HG03103 (cell line): ENCODE measurements around the gene STX10.
"Not testable (repeated sequence)": the region's sequence is repeated elsewhere in the genome, so short reads cannot be mapped to it uniquely, and the experiment has no call there.

Source experiments
- ATAC-seq: cut with Tn5 transposase; IDR thresholded peaks from one replicate; pipeline ENCODE4 v1.9.1; 2021; ENCODE audit warnings: low read depth; ENCODE audit not compliant: unreplicated experiment

Gene STX10, protein sequence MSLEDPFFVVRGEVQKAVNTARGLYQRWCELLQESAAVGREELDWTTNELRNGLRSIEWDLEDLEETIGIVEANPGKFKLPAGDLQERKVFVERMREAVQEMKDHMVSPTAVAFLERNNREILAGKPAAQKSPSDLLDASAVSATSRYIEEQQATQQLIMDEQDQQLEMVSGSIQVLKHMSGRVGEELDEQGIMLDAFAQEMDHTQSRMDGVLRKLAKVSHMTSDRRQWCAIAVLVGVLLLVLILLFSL

DNA sequence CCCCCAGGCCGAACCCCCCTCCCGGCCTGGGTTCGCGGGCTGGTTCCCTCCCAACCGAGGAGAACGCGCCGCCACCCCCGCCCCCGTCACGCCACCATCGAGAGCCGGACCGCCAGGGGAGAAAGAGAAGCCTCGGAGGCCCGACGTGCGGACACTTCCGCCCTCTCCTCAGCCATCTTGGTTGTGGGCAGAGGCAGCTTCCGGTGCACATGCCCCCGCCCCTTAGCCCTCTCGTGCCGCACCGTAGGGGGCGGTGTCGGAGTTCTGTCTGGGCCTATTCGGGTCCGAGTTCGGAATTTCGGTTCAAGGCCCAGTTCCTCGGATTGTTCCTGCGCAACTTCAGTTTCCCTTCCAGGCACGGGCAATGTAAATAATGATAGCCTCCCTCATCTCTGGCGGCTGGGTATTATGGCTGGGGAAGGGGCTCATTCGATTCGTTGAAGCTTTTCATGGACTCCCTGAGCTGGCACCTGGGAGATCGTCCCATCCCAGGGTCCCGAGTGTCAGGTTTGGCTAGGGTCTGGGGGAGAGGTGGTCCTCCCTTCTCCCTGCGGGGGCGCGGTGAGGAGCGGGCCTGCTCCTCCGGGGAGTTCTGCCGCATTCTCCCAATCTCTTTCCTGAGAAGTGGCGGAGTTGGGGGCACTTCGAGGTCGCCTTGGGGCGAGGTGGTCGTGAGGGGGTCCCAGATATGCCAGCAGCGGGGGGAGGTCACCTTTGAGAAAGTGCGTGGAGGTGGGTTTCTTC lies at the start of gene STX10, which contains the start of gene IER2:
Gene STX10, minus strand, starts transcription at position 189 of the 744 bp plus-strand sequence. CDS start 202 bp downstream, outside the sequence.
Gene IER2, plus strand, starts transcription at position 225 of the 744 bp plus-strand sequence. CDS start 2,776 bp downstream, outside the sequence.
- no peak for ATAC-seq

DNA sequence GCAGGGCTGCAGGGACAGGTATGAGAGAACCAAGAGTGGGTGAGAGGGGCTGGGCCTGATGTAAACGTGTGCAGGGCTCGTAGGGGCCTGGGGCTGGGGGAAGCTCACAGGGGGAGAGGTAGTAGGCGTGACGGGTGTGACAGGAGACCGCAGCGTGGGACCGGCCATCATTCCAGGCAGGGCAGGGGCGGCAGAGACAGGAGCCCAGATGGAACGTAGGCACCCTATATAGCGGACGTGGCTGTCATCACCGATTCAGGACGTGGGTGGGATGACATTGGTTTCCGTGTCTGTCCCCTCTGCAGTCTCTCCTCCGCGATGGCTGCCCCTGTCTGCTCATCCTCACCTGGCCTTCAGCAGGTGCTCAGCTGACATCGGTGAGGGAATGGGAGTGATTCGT lies 48.5 kb upstream of the STX10 start:
- ATAC-seq, result no peak

DNA sequence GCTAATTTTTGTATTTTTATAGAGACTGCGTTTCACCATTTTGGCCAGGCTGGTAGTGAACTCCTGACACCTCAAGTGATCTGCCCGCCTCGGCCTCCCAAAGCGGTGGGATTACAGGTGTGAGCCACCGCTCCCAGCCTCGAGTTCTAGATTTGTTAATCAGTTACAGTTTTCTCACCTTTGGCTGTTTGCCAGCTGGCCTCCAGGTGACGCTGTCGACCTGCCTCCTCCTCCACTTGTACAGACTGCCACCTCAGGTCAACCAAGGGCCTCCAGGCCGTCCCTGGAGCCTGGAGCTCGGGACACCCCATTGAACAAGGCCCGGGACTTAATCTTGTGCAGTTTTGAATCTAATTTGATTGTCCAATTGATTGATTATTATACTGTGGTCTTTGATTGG lies 45.5 kb upstream of the STX10 start:
- no peak for ATAC-seq

DNA sequence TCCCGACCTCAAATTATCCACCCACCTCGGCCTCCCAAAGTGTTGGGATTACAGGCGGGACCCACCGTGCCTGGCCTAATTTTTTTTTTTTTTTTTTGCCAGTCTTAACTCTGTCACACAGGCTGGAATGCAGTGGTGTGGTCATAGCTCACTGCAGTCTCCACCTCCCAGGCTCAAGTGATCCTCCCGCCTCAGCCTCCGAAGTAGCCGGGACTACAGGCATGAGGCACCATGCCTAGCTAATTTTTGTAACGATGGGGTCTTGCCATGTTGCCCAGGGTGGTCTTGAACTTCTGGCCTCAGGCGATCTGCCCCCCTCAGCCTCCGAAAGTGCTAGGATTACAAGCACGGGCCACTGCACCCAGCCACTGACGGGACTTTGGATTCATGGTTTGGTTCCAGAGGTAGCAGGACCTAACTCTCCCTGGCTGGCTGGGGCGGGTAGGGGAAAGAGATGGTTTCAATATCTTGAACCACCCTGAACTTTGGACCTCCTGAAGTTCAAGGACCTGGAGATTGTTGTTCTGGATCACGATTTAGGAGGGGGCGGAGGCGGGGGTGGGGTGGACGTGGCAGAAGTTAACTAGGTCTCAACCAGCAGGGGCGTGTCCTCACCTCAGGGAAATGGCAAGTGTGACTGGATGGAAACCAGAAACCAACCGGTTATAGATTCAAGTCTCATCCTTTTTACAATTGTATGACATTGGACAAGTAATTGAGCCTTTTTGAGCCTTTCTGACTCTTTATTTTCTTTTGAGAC lies 40.8 kb upstream of the STX10 start:
- no peak for ATAC-seq

DNA sequence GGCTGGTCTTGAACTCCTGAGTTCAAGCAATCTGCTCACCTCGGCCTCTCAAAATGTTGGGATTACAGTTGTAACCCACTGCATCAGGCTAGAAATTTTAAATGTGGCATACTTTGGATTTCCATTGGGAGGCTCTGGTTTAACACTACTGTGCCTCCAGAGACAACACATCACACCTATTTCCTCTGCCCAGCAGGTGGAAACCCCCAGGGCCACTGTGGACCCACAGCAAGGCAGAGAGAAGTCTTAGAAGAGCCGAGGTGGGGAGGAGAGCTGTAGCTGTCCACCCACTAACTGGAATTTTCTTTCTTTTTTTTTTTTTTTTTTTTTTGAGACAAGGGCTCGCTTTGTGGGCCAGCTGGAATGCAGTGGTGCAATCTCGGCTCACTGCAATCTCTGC lies 39.4 kb upstream of the STX10 start:
- ATAC-seq, result no peak

DNA sequence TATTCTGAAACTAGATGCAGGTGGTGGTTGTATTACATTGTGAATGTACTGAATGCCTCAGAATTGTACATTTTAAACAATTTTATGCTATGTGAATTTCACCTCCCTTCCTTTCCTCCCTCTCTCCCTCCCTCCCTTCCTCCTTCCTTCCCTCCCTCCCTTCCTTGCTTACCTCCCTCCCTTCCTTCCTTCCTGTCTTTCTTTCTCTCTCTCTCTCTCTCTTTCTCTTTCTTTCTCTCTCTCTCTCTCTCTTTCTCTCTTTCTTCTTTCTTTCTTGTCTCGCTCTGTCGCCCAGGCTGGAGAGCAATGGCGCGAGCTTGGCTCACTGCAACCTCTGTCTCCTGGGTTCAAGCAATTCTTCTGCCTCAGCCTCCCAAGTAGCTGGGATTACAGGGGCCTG lies 37.2 kb upstream of the STX10 start:
- no peak for ATAC-seq

DNA sequence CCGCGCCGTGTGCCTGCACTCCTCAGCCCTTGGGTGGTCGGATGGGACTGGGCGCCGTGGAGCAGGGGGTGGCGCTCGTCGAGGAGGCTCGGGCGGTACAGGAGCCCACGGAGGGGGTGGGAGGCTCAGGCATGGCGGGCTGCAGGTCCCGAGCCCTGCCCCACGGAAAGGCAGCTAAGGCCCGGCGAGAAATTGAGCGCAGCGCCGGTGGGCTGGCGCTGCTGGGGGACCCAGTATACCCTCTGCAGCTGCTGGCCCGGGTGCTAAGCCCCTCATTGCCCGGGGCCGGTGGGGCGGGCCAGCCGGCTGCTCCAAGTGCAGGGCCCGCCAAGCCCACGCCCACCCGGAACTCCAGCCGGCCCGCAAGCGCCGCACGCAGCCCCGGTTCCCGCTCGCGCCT lies 36.5 kb upstream of the STX10 start:
- not testable (repeated sequence) for ATAC-seq

DNA sequence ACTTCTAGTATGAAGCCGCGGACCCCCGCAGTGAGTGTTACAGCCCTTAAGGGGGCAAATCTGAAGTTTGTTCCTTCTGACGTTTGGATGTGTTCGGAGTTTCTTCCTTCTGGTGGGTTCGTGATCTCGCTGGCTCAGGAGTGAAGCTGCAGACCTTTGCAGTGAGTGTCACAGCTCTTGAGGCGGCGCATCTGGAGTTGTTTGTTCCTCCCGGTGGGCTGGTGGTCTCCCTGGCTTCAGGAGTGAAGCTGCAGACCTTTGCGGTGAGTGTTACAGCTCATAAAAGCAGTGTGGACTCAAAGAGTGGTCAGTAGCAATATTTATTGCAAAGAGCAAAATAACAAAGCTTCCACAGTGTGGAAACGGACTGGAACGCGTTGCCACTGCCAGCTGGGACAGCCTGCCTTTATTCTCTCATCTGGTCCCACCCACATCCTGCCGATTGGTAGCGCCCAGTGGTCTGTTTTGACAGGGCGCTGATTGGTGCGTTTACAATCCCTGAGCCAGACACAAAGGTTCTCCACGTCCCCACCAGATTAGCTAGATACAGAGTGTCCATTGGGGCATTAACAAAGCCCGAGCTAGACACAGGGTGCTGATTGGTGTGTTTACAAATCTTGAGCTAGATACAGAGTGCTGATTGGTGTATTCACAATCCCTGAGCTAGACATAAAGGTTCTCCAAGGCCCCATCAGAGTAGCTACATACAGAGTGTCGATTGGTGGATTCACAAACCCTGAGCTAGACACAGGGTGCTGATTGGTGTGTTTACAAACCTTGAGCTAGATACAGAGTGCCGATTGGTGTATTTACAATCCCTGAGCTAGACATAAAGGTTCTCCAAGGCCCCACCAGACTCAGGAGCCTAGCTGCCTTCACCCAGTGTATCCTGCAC lies 35.8 kb upstream of the STX10 start:
- not testable (repeated sequence) for ATAC-seq

DNA sequence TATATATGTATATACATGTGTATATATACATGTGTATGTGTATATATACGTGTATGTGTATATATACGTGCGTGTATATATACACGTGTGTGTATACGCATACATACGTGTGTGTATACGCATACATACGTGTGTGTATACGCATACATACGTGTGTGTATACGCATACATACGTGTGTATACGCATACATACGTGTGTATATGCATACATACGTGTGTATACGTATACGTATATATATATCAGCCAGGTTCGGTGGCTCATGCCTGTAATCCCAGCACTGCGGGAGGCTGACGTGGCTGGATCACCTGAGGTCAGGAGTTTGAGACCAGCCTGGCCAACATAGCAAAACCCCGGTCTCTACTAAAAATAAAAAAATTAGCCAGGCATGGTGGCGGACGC lies 34.8 kb upstream of the STX10 start:
- ATAC-seq, result not testable (repeated sequence)

DNA sequence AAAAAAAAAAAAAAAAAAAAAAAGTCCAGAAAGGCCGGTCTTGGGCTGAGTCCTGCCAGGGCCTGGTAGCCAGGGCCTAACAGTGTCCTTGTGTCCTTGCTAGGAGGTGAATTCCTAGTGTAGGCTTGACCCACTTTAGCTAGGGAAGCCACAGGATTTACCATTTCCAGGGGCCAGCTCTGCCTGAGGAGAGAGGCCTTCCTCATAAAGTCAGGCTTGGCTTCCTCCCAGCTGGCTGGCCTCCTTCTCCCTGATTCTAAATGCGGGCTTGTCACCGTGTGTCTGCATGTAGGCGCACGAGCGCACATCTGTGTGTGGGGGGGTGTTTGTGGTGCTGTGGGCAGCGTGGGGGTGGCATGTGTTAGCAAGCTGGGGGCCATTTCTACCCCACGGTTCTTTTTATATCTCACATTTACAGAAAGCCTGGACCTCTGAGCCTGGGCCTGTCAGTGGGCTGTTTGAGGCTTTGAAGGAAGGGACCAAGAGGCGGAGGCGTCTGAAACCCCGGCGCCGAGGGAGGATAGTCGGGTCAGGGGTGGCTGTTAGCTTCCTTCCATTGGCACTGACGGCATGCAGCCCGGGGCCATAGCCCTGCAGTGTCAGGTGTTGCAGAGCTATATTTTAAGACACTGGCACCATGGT lies 31.7 kb upstream of the STX10 start:
- no peak for ATAC-seq

DNA sequence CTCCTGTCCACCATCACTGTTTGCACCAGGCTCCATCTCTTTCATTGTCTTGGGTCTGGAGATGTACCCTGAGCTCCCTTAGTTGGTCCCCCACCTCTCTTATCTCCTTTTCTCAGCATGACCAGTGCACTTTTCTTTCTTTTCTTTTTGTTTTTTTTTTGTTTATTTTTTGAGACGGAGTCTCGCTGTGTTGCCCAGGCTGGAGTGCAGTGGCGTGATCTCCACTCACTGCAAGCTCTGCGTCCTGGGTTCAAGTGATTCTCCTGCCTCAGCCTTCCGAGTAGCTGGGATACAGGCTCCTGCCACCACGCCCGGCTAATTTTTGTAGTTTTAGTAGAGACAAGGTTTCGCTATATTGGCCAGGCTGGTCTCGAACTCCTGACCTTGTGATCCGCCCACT lies 28.1 kb upstream of the STX10 start:
- not testable (repeated sequence) for ATAC-seq

DNA sequence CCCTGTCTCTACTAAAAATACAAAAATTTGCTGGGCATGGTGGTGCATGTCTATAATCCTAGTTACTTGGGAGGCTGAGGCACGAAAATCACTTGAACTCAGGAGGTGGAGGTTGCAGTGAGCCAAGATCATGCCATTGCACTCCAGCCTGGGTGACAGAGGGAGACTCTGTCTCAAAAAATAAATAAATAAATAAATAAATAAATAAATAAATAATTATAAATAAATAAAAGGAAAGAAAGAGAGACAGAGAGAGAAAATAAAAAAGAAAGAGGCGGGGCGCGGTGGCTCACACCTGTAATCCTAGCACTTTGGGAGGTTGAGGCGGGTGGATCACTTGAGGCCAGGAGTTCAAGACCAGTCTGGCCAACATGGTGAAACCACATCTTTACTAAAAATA lies 27.4 kb upstream of the STX10 start:
- not testable (repeated sequence) for ATAC-seq

DNA sequence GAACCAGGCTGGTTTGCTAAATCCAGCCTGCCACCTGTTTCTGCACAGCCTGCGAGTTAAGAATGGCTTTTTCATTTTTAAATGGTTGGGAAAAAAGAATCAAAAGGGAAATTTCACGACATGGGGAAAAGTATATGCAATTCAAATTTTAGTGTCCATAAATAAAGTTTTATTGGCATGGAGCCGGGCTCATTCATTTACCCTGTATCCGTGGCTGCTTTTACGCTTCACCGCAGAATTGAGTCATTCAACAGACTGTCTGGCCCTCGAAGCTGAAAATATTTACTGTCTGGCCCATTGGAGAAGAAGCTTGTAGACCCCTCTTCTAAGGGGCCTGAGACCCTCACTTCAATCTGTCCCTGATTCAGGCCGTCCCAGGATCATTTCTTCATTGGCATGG lies 26.2 kb upstream of the STX10 start:
- no peak for ATAC-seq

DNA sequence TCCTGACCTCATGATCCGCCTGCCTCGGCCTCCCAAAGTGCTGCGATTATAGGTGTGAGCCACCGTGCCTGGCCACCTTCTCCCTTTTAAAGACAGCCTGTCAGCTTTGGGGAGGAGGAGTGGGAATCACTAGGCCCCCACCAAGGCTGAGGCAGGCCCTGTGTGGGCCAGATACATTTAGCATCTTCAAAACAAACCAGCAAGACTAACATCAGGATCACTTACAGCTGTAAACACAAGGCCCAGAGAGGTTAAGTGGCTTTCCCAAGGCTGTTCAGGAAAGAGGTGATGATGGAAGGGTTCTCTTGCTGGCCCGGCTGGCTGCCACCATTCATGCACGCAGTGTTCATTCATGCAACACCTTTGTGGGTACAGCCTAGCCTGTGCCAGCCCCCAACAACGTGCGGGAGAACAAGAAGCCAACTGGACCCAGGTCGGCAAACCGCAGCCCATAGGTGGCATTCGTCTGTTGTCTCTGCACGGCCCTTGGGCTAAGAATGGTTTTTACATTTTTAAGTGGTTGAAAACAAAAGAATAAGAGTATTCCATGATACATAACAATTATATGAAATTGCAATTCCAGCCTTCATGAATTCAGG lies 23.1 kb upstream of the STX10 start:
- ATAC-seq, result no peak

DNA sequence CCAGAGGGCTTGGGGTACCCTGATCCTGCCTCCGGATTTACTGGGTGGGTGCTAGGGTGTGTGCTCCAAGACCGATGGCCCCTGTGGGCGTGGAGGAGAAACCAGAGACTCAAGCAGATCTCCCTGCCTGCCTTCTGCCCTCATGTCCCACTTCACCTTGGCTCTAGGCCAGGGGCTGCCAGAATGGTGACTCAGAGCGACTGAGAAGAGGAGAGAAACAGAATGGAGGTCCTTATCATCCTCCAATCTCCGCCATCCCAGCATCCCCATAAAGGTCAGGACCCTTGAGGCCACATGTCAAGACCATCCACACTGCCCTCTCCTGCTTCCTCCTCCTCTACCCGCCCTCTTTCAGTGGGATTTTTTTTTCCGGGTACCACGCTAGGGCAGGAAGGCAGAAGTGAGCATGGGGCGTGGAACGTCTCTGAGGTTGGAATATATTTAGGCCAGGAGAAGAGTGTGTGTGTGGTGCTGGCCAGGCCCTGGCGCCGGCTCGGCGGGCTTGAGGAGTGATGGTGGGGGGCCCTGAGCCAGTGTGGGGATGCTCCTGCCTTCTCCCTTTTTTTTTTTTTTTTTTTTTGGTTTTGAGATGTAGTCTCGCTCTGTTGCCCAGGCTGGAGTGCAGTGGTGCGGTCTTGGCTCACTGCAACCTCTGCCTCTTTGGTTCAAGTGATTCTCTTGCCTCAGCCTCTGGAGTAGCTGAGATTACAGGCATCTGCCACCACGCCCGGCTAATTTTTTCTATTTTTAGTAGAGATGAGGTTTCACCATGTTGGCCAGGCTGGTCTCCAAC lies 22.4 kb upstream of the STX10 start:
- ATAC-seq, result no peak

DNA sequence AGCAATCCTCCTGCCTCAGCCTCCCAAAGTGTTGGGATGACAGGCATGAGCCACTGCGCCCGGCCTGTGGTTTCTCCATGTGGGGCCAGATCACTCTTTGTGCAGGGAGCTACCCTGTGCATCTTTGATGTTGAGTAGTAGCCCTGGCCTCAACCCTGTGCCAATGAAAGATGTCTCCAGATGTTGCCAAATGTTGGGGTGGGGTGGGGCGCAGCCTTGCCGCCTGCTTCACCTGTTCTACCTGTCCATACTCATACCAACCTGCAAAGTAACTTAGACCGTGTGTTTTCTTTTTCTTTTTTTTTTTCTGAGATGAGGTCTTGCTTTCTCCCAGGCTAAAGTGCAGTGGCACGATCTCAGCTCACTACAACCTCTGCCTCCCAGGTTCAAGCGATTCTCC lies 21.0 kb upstream of the STX10 start:
- ATAC-seq, result no peak

DNA sequence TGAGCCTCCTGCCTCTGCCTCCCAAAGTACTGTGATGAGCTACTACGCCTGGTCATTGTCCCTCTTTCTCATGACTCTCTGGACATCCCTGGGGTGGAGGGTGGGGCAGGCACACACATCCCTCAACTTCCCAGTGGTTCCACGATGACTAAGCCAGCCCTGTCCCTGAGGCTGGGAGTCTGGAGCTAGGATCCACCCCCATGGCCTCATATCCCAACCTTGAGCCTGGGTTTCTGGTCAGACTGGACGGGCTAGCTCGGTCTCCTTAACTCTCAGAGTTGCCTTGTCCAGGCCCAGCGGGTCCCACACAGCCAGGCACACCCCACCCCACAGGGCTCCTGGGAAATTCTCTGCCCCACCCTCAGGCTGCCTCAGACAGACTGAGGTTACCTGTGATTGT lies 19.6 kb upstream of the STX10 start:
- ATAC-seq, result no peak

DNA sequence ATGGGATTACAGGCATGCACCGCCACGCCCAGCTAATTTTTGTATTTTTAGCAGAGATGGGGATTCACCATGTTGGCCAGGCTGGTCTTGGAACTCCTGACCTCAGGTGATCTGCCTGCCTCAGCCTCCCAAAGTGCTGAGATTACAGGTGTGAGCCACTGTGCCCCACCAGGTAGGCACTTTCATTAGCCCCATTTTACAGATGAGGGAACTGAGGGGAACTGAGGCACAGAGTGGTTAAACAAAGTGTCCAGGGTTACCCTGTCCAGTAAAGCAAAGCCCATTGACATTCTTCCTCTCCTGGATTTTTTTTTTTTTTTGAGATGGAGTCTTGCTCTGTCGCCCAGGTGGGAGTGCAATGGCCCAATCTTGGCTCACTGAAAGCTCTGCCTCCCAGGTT lies 16.0 kb upstream of the STX10 start:
- ATAC-seq, result not testable (repeated sequence)
